GF-D8 (cell line): Measurements from ENCODE around the gene L3MBTL4.

Experiments used
- DNase-seq: peaks from one replicate; lab custom pipeline; 2025; lab: John Stamatoyannopoulos, UW

Gene L3MBTL4

GRCh38 chr18:5984245-5984644 lies 430.5 kb downstream of the L3MBTL4 start:
- no peak for DNase-seq

GRCh38 chr18:5983488-5983887 lies 431.2 kb downstream of the L3MBTL4 start:
- no peak for DNase-seq

DNA sequence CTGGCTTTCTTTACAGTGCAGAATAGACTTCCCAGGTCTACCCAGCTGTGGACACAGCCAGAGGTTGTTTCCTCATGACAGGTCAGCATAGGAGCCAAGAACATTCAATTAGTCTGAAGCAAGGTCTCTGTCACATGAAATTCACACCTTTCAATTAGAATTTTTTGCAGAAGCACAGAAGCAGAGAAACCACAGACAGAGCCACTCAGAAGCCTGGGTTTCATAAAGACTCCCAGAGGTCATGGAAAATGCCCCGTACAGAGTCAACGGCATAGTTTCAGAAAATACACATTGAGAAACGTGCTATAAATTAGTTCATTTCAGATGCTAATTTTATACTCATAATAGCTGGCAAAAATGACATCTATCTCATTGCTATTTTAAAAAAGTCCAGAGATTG lies 432.4 kb downstream of the L3MBTL4 start:
- DNase-seq = no peak

DNA sequence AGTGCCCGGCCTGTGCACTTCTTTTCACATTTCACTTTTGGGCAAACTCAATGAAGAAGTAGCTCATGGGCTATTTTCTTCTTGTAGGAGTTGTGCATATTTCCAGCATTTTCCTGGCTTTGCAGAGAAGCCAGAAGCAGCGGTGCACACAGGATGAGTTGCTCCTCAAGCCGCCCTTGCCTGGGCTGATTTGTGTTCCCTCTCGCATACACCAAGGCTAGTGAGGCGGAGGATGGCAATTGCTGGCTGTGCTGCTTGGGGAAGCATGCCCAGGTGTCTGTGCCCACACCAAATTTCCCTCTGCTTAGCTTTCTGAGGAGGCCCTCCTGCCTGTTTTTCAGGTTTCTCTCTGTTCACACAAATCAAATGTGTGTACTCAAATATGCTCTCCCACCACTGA lies 434.0 kb downstream of the L3MBTL4 start:
- DNase-seq = no peak

DNA sequence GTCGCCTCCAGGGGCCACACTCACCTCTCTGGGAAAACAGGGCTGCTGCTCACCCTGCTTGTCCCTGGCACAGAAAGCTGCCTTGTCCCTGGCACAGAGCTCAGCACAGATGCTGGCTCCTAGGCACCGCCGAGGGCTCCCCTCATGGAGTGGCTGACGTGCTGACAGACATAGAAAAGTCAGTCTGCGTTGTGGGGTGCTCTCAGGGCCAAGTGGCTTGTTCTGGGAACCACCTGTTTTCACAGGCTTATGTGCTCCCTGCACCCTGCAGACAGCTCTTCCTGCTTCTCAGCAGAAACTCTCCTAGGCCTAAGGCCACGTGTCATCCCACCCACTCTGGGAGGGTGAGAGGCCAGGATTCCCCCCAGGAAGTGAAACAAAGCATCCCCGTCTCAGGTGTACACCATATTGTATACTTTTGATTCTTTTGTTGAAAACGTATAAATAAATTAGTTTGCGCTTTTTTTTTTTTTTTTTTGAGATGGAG lies 434.7 kb downstream of the L3MBTL4 start:
- DNase-seq = no peak

GRCh38 chr18:5979176-5979888 lies 435.4 kb downstream of the L3MBTL4 start:
- DNase-seq = no peak

DNA sequence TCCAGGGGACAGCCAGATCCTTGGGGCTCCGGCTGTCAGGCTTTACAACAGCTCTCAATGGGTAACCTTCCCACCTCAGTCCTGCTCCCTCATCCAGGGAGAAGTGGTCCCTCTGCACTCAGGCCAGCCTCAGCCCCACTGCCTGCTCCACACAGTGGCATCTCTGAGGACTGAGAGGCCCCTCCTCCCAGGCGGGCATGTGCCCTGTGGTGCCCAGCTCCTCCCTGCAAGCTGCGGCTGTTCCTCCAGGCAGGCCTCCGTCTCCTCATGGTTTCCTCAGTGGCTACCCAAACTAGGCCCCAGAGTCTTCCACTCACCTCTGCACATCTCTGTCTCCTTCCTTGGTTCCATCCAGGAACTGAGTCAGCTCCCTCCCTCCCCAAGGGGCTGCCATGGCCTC lies 437.7 kb downstream of the L3MBTL4 start:
- no peak for DNase-seq

DNA sequence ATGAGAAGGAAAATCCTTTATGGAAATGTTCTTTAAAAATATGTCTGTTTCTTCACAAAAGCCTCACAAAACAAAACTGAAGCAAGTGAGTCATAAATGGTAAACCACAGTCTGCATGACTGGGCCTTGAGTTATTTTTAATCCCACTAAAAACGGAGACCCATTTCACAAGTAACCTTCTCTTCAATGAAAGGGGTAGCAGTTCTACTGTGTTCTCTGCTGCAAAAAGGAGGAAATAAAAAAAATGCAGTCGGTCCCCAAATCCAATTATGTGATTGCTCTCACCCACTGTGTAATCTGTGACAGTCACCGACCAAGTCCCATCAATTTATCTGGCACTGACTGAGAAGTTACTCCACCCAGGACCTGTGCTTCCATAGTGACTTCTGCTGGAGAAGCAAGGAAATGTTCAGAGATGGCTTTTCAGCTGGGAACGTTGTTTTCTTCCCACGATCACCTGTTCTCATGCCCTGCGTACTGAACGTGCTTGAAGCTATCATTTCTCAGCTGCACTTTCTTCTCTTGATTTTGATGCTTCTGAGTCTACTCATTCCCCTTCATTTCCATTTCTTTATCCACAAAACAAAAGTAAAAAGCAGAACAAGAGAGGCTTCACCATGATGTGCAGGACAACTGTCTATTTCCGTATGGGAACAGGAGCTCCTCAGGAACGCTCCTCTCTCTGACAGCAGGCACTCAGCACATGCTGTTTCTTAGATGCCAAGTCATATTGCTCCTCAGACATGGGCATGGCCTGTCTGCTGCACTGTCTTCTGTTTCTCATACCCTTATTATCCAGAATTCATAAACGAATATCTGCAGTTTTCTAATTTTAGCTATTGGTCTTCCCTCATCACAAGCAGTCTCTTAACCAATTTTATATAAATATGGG lies 439.4 kb downstream of the L3MBTL4 start:
- no peak for DNase-seq

GRCh38 chr18:5974696-5975095 lies 440.0 kb downstream of the L3MBTL4 start:
- DNase-seq = no peak

DNA sequence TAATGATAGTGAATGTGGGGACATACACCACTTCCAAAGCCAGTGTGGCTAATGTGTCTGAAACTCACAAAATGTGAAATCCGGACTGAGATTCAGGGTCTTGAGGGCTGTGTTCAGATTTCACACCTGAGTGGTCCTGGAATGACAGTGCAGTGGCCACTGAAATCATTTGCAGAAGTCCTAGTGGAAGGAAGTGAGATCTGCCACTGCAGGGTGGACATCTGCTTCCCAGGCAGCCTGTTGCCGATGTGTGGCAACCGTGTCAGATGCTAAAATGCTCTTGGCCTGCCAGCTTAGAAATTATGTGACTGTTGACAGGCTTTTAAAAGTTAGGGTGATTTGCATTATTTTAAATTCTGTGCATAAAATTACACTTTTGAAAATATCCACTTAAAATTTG lies 441.6 kb downstream of the L3MBTL4 start:
- no peak for DNase-seq

DNA sequence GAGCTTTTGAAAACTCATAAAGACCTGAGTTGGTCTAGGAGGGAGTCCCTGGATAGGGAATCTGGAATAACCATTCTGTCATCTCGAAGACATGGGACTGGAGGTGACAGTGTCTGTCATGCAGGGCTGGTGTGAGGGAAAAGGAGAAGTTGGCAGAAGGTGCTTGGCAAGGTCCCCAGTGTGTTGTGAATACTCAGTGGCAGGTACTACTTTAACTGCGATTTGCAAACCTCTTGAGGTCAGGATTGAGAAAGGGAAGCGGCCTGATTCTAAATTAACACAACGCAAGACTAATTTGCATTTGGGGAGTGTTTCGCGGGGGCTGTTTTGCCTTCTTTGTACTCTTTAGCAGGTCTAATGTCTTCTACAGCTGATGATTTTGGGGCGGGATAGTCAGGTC lies 442.4 kb downstream of the L3MBTL4 start:
- no peak for DNase-seq

DNA sequence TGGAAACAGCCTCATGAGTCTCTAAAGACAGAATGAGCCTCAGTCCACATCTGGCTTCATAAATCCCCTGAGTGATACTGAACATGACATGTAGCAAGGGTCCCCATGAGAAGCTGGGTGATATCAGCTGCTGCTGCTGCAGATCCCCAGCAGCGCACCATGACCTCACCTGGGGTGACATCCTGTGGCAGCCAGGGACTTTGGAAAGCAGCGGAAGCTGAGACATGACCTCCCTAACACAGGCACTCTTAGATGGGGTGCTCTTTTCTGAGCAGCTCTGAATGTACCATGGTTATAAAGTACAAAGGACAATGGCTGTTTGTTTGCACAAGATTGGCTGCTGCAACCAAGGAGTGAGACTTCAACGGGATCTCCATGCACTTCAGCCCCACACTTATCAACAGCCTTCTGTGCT lies 444.7 kb downstream of the L3MBTL4 start:
- DNase-seq = no peak

GRCh38 chr18:5969355-5969988 lies 445.2 kb downstream of the L3MBTL4 start:
- no peak for DNase-seq

DNA sequence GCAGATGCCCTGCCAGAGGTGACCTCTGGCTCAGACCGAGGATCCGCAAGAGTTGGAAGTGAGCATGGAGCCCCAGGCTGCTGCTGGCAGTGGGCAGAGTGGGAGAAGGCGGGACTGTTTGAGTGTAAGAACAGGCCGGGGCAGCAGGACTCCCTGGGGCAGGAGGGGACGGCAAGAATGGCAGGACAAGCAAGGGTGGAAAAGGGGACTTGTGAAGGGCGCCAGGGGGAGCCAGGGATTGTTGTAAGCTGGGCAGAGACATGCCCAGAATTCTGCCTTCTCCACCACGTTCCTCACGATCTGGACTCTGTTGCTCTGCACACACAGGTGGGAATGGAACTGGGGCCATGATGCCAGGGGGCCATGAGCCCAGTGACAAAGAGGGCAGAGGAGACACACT lies 447.0 kb downstream of the L3MBTL4 start:
- no peak for DNase-seq

GRCh38 chr18:5967007-5967406 lies 447.7 kb downstream of the L3MBTL4 start:
- no peak for DNase-seq

DNA sequence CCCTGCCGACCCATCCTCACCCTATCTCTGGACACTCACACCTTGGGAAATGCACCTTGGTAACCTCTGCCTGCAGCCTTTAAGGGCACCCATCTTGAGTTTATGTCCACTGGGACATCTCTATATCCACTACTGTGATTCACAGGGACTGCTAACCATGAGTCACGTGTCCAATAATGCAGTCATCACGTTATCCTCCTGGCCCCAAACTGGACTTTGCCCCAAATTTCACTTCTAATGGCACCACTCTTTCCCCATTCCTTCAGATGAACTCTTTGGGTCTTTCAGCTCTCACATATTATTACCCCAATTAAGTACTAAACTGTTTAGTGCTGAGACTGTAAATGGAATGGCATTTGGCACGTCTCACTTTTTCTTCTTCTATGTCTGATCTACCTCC lies 448.2 kb downstream of the L3MBTL4 start:
- no peak for DNase-seq

- no peak for DNase-seq
Observed at GRCh38 chr18:5964996-5965395, 449.7 kb downstream of the L3MBTL4 start.

DNA sequence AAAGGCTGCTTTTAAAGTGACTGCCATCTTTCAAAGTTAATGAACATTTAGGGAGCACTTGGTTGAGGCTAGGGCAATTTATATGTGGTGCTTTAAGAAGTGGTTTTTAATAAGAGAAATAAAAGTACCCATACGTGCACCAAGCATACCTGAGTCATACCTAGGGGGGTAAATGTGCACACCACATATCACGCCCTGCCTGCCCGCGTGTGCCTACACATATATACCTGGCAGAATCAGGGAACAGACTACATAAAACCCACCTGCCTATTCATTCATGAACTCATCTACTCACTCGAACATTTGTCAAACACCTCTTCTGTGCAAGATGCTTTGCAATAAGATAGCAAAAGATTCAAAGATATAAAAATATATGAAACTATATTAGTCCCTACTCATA lies 450.1 kb downstream of the L3MBTL4 start:
- DNase-seq = no peak

DNA sequence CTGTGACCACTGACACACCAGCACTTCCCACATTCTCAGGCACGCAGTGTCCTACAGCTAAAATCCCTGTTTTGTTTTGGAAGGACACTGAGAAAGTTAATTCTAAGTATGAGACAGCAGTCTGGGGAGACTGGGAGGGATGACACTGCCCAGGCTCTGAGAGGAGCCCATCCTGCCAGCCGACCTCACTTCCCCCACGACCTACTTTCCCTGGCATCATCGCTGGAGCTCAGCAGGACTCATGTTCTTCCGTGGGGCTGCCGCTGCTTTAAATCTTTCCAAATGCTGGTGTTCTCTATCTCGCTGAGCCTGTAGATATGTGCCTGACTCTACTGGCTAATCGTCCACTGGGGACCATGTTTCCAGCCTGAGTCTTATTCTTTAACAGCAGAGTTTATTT lies 450.6 kb downstream of the L3MBTL4 start:
- DNase-seq = no peak

DNA sequence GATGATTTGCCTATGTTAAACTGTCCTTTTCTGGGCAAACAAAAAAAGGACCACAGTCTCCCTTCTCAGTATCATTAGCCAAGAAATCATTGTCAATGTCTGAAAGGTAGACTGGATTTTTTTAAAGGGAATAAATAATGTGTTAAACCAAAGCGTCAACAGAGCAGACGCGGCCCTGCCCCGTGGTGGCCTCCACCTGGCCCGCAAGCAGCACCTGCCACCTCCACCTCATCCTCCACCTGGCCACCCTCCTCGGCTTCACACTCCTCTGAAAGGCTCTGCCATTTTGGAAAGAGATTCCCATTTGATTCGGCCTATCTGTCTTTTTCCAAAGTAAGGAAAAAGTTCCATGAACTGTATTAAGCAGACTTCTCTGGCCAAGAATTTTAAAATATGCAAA lies 451.4 kb downstream of the L3MBTL4 start:
- no peak for DNase-seq

- no peak for DNase-seq
Observed at GRCh38 chr18:5962362-5962761, 452.3 kb downstream of the L3MBTL4 start.

- no peak for DNase-seq
Observed at GRCh38 chr18:5961828-5962150, 452.9 kb downstream of the L3MBTL4 start.
